ENCODE results near the gene PITRM1.
A peak's percentile ranks its signal among the peaks of the same experiment; 100 is the strongest.

Gene PITRM1

GRCh38 chr10:3180355-3181025 lies 7.9 kb upstream of the PITRM1 start:
- Histone ChIP-seq H4K91ac (ENCODE audit: low read depth, low read length, poor library complexity) (no peak overlapping the region), H2BK120ac (ENCODE audit: low read depth, low read length) (no peak overlapping the region), H2BK15ac (ENCODE audit: low read length) (no peak overlapping the region), H3K4ac (ENCODE audit: low read length) (no peak overlapping the region), H3K18ac (ENCODE audit: low read length) (no peak overlapping the region), H2BK12ac (ENCODE audit: low read length) (no peak overlapping the region), H3K27me3 (ENCODE audit: control insufficient read depth in 3 of 3, insufficient read depth in 3 of 3, low read depth in 1 of 3, low read length in 3 of 3) (no peaks in the 10 kb centered on the region), H3K9ac (ENCODE audit: low read depth, low read length, poor library complexity) (no peak overlapping the region), H3K27ac (replicated peaks; ENCODE audit: low read length) (no peak overlapping the region), H2AK5ac (ENCODE audit: low read depth, low read length) (no peak overlapping the region), H3K23ac (ENCODE audit: low read depth, low read length, poor library complexity) (no peak overlapping the region), H3K4me1 (ENCODE audit: control insufficient read depth in 2 of 2, insufficient read depth in 1 of 2, low read depth in 1 of 2, low read length in 2 of 2) (no peaks in the 10 kb centered on the region), H3K36me3 (replicated peaks in 1 of 2; ENCODE audit: control insufficient read depth in 2 of 2, insufficient read depth in 2 of 2, low read length in 2 of 2) (no peaks in the 10 kb centered on the region), H2AFZ (ENCODE audit: low read length) (no peak overlapping the region), H3K9me3 (replicated peaks in 1 of 2; ENCODE audit: control insufficient read depth in 2 of 2, insufficient read depth in 1 of 2, low read depth in 1 of 2, low read length in 2 of 2) (peaks cover 0 to 2% of the 10 kb centered on the region in 2 donors), H3K14ac (ENCODE audit: low read length) (no peak overlapping the region), H3K4me3 (ENCODE audit: low read length in 2 of 2) (no peak overlapping the region), H4K8ac (ENCODE audit: low read depth, low read length) (no peak overlapping the region), H2BK5ac (ENCODE audit: low read length) (no peak overlapping the region), H3K79me1 (ENCODE audit: low read depth, low read length) (no peaks in the 10 kb centered on the region), H3K4me2 (ENCODE audit: insufficient read depth, low read length, poor library complexity, severe bottlenecking) (no peak overlapping the region)
- WGBS, 2 donors (ENCODE audit: extremely low coverage in 2 of 2, insufficient read length in 2 of 2, insufficient replicate concordance in 1 of 2), result no CpG with 5 or more reads among the region's 6 CpGs
- no peak for DNase-seq (ENCODE audit: low spot score)

- Histone ChIP-seq H3K4me1 (ENCODE audit: control insufficient read depth in 2 of 2, insufficient read depth in 1 of 2, low read depth in 1 of 2, low read length in 2 of 2) (no peaks in the 10 kb centered on the region), H3K27me3 (ENCODE audit: control insufficient read depth in 3 of 3, insufficient read depth in 3 of 3, low read depth in 1 of 3, low read length in 3 of 3) (no peaks in the 10 kb centered on the region), H3K9ac (ENCODE audit: low read depth, low read length, poor library complexity) (no peak overlapping the region), H3K18ac (ENCODE audit: low read length) (no peak overlapping the region), H3K9me3 (replicated peaks in 1 of 2; ENCODE audit: control insufficient read depth in 2 of 2, insufficient read depth in 1 of 2, low read depth in 1 of 2, low read length in 2 of 2) (no peaks in the 10 kb centered on the region), H2BK120ac (ENCODE audit: low read depth, low read length) (no peak overlapping the region), H3K27ac (replicated peaks; ENCODE audit: low read length) (no peak overlapping the region), H3K36me3 (replicated peaks in 1 of 2; ENCODE audit: control insufficient read depth in 2 of 2, insufficient read depth in 2 of 2, low read length in 2 of 2) (no peaks in the 10 kb centered on the region), H3K4ac (ENCODE audit: low read length) (no peak overlapping the region), H2BK15ac (ENCODE audit: low read length) (no peak overlapping the region), H2AK5ac (ENCODE audit: low read depth, low read length) (no peak overlapping the region), H2BK5ac (ENCODE audit: low read length) (no peak overlapping the region), H4K91ac (ENCODE audit: low read depth, low read length, poor library complexity) (no peak overlapping the region), H2AFZ (ENCODE audit: low read length) (no peak overlapping the region), H3K4me2 (ENCODE audit: insufficient read depth, low read length, poor library complexity, severe bottlenecking) (no peak overlapping the region), H2BK12ac (ENCODE audit: low read length) (no peak overlapping the region), H3K14ac (ENCODE audit: low read length) (no peak overlapping the region), H3K23ac (ENCODE audit: low read depth, low read length, poor library complexity) (no peak overlapping the region), H3K79me1 (ENCODE audit: low read depth, low read length) (no peaks in the 10 kb centered on the region), H3K4me3 (ENCODE audit: low read length in 2 of 2) (no peak overlapping the region), H4K8ac (ENCODE audit: low read depth, low read length) (no peak overlapping the region)
- no CpG with 5 or more reads among the region's 5 CpGs for WGBS, 2 donors (ENCODE audit: extremely low coverage in 2 of 2, insufficient read length in 2 of 2, insufficient replicate concordance in 1 of 2)
- no peak for DNase-seq (ENCODE audit: low spot score)
Measured at GRCh38 chr10:3179174-3179573, 6.6 kb upstream of the PITRM1 start.

GRCh38 chr10:3178042-3178441 lies 5.5 kb upstream of the PITRM1 start:
- no peaks in the 10 kb centered on the region for H3K9me3 ChIP-seq (replicated peaks in 1 of 2; ENCODE audit: control insufficient read depth in 2 of 2, insufficient read depth in 1 of 2, low read depth in 1 of 2, low read length in 2 of 2)
- H3K4me3 ChIP-seq (ENCODE audit: low read length in 2 of 2), result no peak overlapping the region
- H2BK120ac ChIP-seq (ENCODE audit: low read depth, low read length), result no peak overlapping the region
- H2BK5ac ChIP-seq (ENCODE audit: low read length), result no peak overlapping the region
- H3K36me3 ChIP-seq (replicated peaks in 1 of 2; ENCODE audit: control insufficient read depth in 2 of 2, insufficient read depth in 2 of 2, low read length in 2 of 2), result no peaks in the 10 kb centered on the region
- H3K23ac ChIP-seq (ENCODE audit: low read depth, low read length, poor library complexity), result no peak overlapping the region
- H2AFZ ChIP-seq (ENCODE audit: low read length), result no peak overlapping the region
- no peak overlapping the region for H2BK15ac ChIP-seq (ENCODE audit: low read length)
- no peak overlapping the region for H3K4ac ChIP-seq (ENCODE audit: low read length)
- H3K79me1 ChIP-seq (ENCODE audit: low read depth, low read length), result no peaks in the 10 kb centered on the region
- no peak overlapping the region for H3K4me2 ChIP-seq (ENCODE audit: insufficient read depth, low read length, poor library complexity, severe bottlenecking)
- H3K14ac ChIP-seq (ENCODE audit: low read length), result no peak overlapping the region
- H4K91ac ChIP-seq (ENCODE audit: low read depth, low read length, poor library complexity), result no peak overlapping the region
- no peak overlapping the region for H3K18ac ChIP-seq (ENCODE audit: low read length)
- DNase-seq (ENCODE audit: low spot score), result no peak
- WGBS, 2 donors (ENCODE audit: extremely low coverage in 2 of 2, insufficient read length in 2 of 2, insufficient replicate concordance in 1 of 2), result no CpG with 5 or more reads among the region's 5 CpGs
- H3K4me1 ChIP-seq (ENCODE audit: control insufficient read depth in 2 of 2, insufficient read depth in 1 of 2, low read depth in 1 of 2, low read length in 2 of 2), result no peaks in the 10 kb centered on the region
- no peak overlapping the region for H2BK12ac ChIP-seq (ENCODE audit: low read length)
- no peak overlapping the region for H2AK5ac ChIP-seq (ENCODE audit: low read depth, low read length)
- H3K9ac ChIP-seq (ENCODE audit: low read depth, low read length, poor library complexity), result no peak overlapping the region
- H4K8ac ChIP-seq (ENCODE audit: low read depth, low read length), result no peak overlapping the region
- H3K27me3 ChIP-seq (ENCODE audit: control insufficient read depth in 3 of 3, insufficient read depth in 3 of 3, low read depth in 1 of 3, low read length in 3 of 3), result no peaks in the 10 kb centered on the region
- no peak overlapping the region for H3K27ac ChIP-seq (replicated peaks; ENCODE audit: low read length)

- H3K27me3 ChIP-seq (ENCODE audit: control insufficient read depth in 3 of 3, insufficient read depth in 3 of 3, low read depth in 1 of 3, low read length in 3 of 3), result no peaks in the 10 kb centered on the region
- no peak overlapping the region for H3K27ac ChIP-seq (replicated peaks; ENCODE audit: low read length)
Measured at GRCh38 chr10:3173171-3173878, 743 bp upstream of the PITRM1 start.

More at GRCh38 chr10:3173171-3173878, 743 bp upstream of the PITRM1 start:
- Histone ChIP-seq H2AFZ (ENCODE audit: low read length) (peak overlapping the region; percentile 78), H3K18ac (ENCODE audit: low read length) (peak overlapping the region; percentile 83), H3K4me3 (ENCODE audit: low read length in 2 of 2) (peak overlapping the region; percentile 47 to 79), H3K4me2 (ENCODE audit: insufficient read depth, low read length, poor library complexity, severe bottlenecking) (peak overlapping the region; percentile 56), H3K23ac (ENCODE audit: low read depth, low read length, poor library complexity) (peak overlapping the region; percentile 67), H3K79me1 (ENCODE audit: low read depth, low read length) (no peaks in the 10 kb centered on the region), H3K14ac (ENCODE audit: low read length) (no peak overlapping the region), H3K9ac (ENCODE audit: low read depth, low read length, poor library complexity) (no peak overlapping the region), H2AK5ac (ENCODE audit: low read depth, low read length) (peak overlapping the region; percentile 53), H3K36me3 (replicated peaks in 1 of 2; ENCODE audit: control insufficient read depth in 2 of 2, insufficient read depth in 2 of 2, low read length in 2 of 2) (peaks cover 4 to 17% of the 10 kb centered on the region in 2 donors), H2BK120ac (ENCODE audit: low read depth, low read length) (no peak overlapping the region), H2BK5ac (ENCODE audit: low read length) (peak overlapping the region; percentile 5), H3K4ac (ENCODE audit: low read length) (peak overlapping the region; percentile 67), H4K91ac (ENCODE audit: low read depth, low read length, poor library complexity) (no peak overlapping the region), H3K9me3 (replicated peaks in 1 of 2; ENCODE audit: control insufficient read depth in 2 of 2, insufficient read depth in 1 of 2, low read depth in 1 of 2, low read length in 2 of 2) (no peaks in the 10 kb centered on the region), H2BK12ac (ENCODE audit: low read length) (peak overlapping the region; percentile 73), H3K4me1 (ENCODE audit: control insufficient read depth in 2 of 2, insufficient read depth in 1 of 2, low read depth in 1 of 2, low read length in 2 of 2) (no peaks in the 10 kb centered on the region), H4K8ac (ENCODE audit: low read depth, low read length) (no peak overlapping the region), H2BK15ac (ENCODE audit: low read length) (no peak overlapping the region)
- WGBS, 2 donors (ENCODE audit: extremely low coverage in 2 of 2, insufficient read length in 2 of 2, insufficient replicate concordance in 1 of 2), result no CpG with 5 or more reads among the region's 26 CpGs
- no peak for DNase-seq (ENCODE audit: low spot score)

Data from neuronal stem cell (in vitro differentiated cells).